Erythroblast (primary cell): ENCODE results near the gene ATXN7L1.
A peak's percentile ranks its signal among the peaks of the same experiment; 100 is the strongest.

Experiments used
- DNase-seq, 2 experiments: peaks; one replicate each; lab custom pipeline; 2025; lab: John Stamatoyannopoulos, UW
- GATA1 ChIP-seq: IDR thresholded peaks from 2 replicates; pipeline ENCODE4 v1.6.1; 2011; ENCODE audit warnings: low read depth, mild to moderate bottlenecking, control low read depth, low read length, moderate library complexity
- POLR2A ChIP-seq: IDR thresholded peaks from 2 replicates; pipeline ENCODE4 v1.6.1; 2011; ENCODE audit warnings: mild to moderate bottlenecking, low read length

ATXN7L1 gene

GRCh38 chr7:105674200-105674920 is 202.0 kb downstream of the ATXN7L1 start:
- no peak for TF ChIP-seq GATA1
- no peak for DNase-seq

- TF ChIP-seq GATA1 (no peak), POLR2A (no peak)
Measured at GRCh38 chr7:105673367-105674084, 202.9 kb downstream of the ATXN7L1 start.

GRCh38 chr7:105672801-105673200 is 203.6 kb downstream of the ATXN7L1 start:
- no peak for DNase-seq
- TF ChIP-seq POLR2A (no peak), GATA1 (no peak)

More at GRCh38 chr7:105673367-105674084, 202.9 kb downstream of the ATXN7L1 start:
- no peak for DNase-seq

- no peak for DNase-seq
- TF ChIP-seq POLR2A (no peak), GATA1 (no peak)
Measured at GRCh38 chr7:105666324-105666723, 210.1 kb downstream of the ATXN7L1 start.

- DNase-seq = no peak
- TF ChIP-seq GATA1 (no peak), POLR2A (no peak)
Measured at GRCh38 chr7:105665684-105666083, 210.7 kb downstream of the ATXN7L1 start.

GRCh38 chr7:105664816-105665525 is 211.4 kb downstream of the ATXN7L1 start:
- DNase-seq = peak; percentile 14 to 22
- TF ChIP-seq GATA1 (no peak), POLR2A (no peak)

- TF ChIP-seq GATA1 = no peak
Measured at GRCh38 chr7:105662998-105663397, 213.4 kb downstream of the ATXN7L1 start.

GRCh38 chr7:105661625-105662024 is 214.8 kb downstream of the ATXN7L1 start:
- no peak for DNase-seq
- TF ChIP-seq GATA1 (no peak), POLR2A (no peak)

More at GRCh38 chr7:105662998-105663397, 213.4 kb downstream of the ATXN7L1 start:
- no peak for DNase-seq

GRCh38 chr7:105656922-105657521 is 219.4 kb downstream of the ATXN7L1 start:
- TF ChIP-seq POLR2A (no peak), GATA1 (no peak)
- peak; percentile 63 to 79 for DNase-seq

- TF ChIP-seq POLR2A (no peak), GATA1 (no peak)
- no peak for DNase-seq
Measured at GRCh38 chr7:105655500-105656380, 220.7 kb downstream of the ATXN7L1 start.

GRCh38 chr7:105655067-105655466 is 221.3 kb downstream of the ATXN7L1 start:
- no peak for DNase-seq
- TF ChIP-seq GATA1 = no peak
- no peak for TF ChIP-seq POLR2A

GRCh38 chr7:105654095-105654686 is 222.2 kb downstream of the ATXN7L1 start:
- TF ChIP-seq POLR2A (no peak), GATA1 (no peak)
- no peak for DNase-seq

GRCh38 chr7:105653441-105654005 is 222.9 kb downstream of the ATXN7L1 start:
- DNase-seq = no peak
- TF ChIP-seq POLR2A = no peak
